Body of pancreas (tissue), 4 donors: ENCODE data around the gene COL12A1.

Source experiments
- CTCF ChIP-seq, 7 experiments: fragments of 450-650 bp in 4 of 7; fragments of 200-600 bp in 3 of 7; sonication (generic) in 3 of 7; IDR thresholded peaks; one replicate each; pipeline ENCODE4 v1.5.1; 2016 to 2019; ENCODE audit warnings: antibody characterized with exemption in 7 of 7
- POLR2A ChIP-seq, 3 donors: fragments of 450-650 bp; IDR thresholded peaks; one replicate each; pipeline ENCODE4 v1.6.1; 2016; ENCODE audit warnings: antibody characterized with exemption in 3 of 3, mild to moderate bottlenecking in 2 of 3

- TF ChIP-seq POLR2A (IDR thresholded peaks at IDR 0.05) (no peak), CTCF (IDR thresholded peaks at IDR 0.05) (no peak)
Observed at GRCh38 chr6:75109022-75109421, 96.8 kb downstream of the COL12A1 start.
